GM19240 (cell line): ENCODE measurements around the gene AADAC.
"Not testable (repeated sequence)": the region's sequence is repeated elsewhere in the genome, so short reads cannot be mapped to it uniquely, and the experiment has no call there.

Experiments
- DNase-seq: peaks from one replicate; pipeline ENCODE4 v3.0.0; 2011; ENCODE audit warnings: low spot score; ENCODE audit not compliant: insufficient read length

The AADAC gene

GRCh38 chr3:151796105-151796680 is 17.7 kb upstream of the AADAC start:
- no peak for DNase-seq

GRCh38 chr3:151798466-151798865 is 15.4 kb upstream of the AADAC start:
- DNase-seq, result no peak

GRCh38 chr3:151800431-151800830 is 13.5 kb upstream of the AADAC start:
- DNase-seq, result no peak

- DNase-seq, result no peak
Measured at GRCh38 chr3:151804267-151804666, 9.6 kb upstream of the AADAC start.

- DNase-seq, result no peak
Measured at GRCh38 chr3:151806838-151807237, 7.1 kb upstream of the AADAC start.

GRCh38 chr3:151808926-151809325 is 5.0 kb upstream of the AADAC start:
- not testable (repeated sequence) for DNase-seq

- no peak for DNase-seq
Measured at GRCh38 chr3:151811474-151811873, 2.4 kb upstream of the AADAC start.

GRCh38 chr3:151814588-151814987 is 672 bp downstream of the AADAC start:
- DNase-seq, result no peak

GRCh38 chr3:151816091-151816604 is 2.2 kb downstream of the AADAC start:
- no peak for DNase-seq

GRCh38 chr3:151817473-151817872 is 3.6 kb downstream of the AADAC start:
- no peak for DNase-seq

- DNase-seq, result no peak
Measured at GRCh38 chr3:151818361-151818760, 4.4 kb downstream of the AADAC start.

GRCh38 chr3:151819910-151820309 is 6.0 kb downstream of the AADAC start:
- DNase-seq, result no peak

- no peak for DNase-seq
Measured at GRCh38 chr3:151827816-151828215, 13.9 kb downstream of the AADAC start.

GRCh38 chr3:151835751-151836525 is 22.0 kb downstream of the AADAC start:
- no peak for DNase-seq

- DNase-seq, result no peak
Measured at GRCh38 chr3:151837057-151837456, 23.1 kb downstream of the AADAC start.

GRCh38 chr3:151838574-151839312 is 24.8 kb downstream of the AADAC start:
- no peak for DNase-seq

- no peak for DNase-seq
Measured at GRCh38 chr3:151839313-151839631, 25.4 kb downstream of the AADAC start.

- no peak for DNase-seq
Measured at GRCh38 chr3:151841801-151842200, 27.9 kb downstream of the AADAC start.

- DNase-seq, result no peak
Measured at GRCh38 chr3:151843275-151843674, 29.4 kb downstream of the AADAC start.

GRCh38 chr3:151845306-151845905 is 31.5 kb downstream of the AADAC start:
- DNase-seq, result no peak

- not testable (repeated sequence) for DNase-seq
Measured at GRCh38 chr3:151850065-151850464, 36.1 kb downstream of the AADAC start.
